Activated T-cell treated with anti-CD3 and anti-CD28 coated beads, Interleukin-2, amount 50 U/mL, for 48 hours (primary cell): ENCODE data around the gene NR1I2.

Experiments used
- DNase-seq, 2 experiments: peaks; one replicate each; pipeline ENCODE4 v3.0.0-alpha.2; 2020

NR1I2 gene

DNA sequence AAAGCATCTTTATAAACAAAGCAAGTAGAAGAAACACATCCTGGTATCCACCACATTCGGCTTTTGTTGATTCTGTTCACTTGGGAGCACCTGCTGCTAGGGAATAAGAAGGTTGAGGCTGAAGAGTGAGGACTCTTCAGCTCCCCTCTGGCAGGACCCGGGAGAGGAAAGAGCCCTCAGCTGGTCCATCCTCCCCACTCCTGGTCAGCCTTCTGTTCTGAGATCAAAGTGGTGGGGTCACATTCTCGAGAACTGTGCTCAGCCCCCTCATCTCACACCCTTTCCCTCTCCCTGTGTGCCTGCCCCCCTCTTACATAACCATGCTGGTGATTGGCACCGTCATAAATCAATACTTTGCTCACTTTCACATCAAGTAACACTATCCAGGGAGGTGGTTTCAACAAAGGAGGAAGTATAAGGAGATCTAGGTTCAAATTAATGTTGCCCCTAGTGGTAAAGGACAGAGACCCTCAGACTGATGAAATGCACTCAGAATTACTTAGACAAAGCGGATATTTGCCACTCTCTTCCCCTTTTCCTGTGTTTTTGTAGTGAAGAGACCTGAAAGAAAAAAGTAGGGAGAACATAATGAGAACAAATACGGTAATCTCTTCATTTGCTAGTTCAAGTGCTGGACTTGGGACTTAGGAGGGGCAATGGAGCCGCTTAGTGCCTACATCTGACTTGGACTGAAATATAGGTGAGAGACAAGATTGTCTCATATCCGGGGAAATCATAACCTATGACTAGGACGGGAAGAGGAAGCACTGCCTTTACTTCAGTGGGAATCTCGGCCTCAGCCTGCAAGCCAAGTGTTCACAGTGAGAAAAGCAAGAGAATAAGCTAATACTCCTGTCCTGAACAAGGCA is at the start of gene NR1I2:
Gene NR1I2, plus strand, starts transcription at position 772 of the 869 bp plus-strand sequence.
- DNase-seq: no peak

DNA sequence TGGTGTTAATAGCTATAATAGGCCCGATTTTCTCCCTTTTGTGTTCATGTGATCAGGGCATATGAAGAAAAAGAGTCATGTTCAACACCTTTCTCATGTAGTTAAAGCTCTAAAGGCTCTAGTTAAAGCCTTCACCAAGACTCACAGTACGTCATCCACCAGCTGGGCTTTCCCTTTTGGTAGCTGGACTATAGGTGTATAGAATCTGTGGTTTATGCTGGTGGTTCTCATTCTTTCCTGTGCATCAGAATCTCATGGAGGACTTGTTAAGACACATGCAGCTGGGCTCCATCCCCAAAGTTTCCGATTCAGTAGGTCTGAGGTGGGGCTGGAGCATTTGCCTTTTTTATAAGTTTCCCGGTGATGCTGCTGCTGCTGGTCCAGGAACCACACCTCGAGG is 48.1 kb upstream of the NR1I2 start:
- DNase-seq: no peak

DNA sequence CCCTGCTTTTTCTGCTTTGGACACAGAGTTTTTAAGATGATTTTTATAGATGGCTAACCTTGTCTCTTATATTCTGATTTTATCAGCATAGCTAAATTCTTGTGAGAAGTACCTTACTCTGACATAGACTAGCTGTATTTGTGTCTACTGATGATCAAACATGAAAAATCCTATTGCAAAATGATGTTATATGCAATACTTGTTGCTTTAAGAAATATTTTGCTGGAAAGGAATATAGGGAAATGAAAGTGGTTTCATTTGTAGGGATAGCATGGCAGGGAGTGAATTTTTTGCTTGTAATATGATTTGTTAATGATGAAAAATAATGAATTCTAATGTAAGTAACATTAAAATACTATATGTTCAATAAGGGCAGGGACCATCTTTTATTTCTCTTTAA is 43.2 kb upstream of the NR1I2 start:
- DNase-seq: no peak

DNA sequence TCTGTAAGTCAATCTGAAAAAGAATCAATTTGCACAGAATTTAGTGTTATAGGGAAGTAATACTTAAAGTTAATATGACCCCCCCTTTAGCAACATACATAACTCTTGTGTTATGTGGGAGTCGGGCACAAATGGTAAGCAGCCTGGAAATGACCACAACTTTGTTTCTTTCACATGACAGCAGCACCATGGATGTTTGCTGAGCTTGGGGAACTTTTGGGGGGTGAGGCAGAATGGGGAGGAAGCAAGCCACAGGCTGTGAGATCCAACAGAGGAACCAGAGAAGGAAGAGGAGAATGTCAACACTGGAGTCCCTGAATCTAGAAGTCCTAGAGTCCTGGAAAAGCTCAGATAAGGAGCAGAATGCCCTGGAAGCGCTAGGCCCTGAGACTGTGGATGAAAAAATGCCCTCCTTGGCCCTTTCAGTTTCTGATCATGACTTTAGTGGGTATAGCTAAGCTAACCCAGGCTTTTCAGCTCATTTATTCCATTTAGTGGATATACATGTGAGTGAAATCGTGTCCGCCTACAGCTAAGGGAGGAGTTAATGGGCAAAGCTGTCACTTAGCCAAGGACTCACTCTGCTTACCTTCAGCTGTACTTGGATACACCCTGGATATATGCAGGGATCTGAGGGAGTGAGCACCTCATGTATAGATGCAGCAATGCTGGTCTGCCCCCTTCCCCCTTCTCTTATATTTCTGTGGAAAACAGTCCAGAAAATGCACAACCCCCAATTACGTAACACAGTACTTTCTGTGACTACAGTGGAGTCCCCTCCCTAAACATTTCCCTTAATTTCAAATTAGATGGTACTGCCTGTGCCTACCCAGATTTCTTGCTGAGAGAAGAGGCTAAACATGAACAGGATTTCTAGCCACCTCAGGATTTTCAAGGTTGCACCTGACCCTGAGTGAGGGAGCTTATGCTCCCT is 40.0 kb upstream of the NR1I2 start:
- DNase-seq: no peak

DNA sequence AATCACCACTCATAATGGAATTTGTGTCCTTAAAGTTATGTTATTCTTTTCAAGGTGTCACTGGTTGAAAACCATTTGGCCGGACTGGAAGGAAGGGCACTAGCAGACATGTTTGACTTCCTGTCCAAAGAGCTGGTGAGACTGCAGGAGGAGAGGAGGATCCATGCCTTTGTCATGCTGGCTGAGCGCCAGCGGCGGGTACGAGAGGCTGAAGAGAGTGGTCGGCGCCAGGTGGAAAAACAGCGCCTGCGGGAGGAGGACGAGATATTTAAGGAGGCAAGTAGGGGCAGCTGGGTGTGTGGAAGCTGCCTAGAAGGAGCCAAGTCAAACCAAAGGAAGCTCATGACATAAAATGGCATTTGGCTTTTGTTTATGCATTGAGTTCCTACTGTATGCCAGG is 38.0 kb upstream of the NR1I2 start:
- no peak for DNase-seq

DNA sequence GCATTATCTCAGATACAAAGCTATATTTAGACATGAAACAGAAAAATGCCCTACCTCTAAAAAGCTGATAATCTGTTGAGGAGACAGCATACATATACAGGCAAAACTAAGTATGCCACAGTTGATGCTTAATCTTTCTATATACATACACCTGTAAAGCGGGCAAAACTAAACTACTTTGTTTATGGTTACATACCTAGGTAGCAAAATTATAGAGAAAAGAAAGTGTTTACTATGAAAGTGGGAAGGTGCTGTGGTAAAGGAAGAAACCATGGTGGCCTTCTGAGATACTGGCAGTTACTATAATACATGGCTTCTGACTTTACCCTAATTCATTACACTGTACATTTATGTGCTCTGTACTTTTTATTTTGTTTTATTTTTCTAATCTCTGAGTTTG is 36.0 kb upstream of the NR1I2 start:
- no peak for DNase-seq

DNA sequence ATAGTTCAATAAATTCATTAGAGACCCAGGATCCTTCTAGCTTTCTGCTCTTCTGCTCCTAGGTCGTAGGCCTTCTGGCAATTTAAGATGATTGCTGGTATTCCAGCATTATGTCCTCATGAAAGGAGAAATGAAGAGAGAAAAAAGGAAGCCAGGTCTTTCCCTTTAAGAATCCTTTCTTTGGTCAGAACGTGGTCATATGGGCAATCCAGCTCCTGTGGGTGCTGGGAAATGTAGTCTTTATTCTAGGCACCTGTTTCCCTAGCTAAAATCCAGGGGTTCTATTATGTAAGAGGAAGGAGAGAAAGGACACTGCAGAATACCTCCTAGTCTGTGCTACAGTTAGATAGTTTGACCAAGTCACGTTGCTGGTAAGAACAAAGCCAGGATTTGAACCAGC is 35.5 kb upstream of the NR1I2 start:
- no peak for DNase-seq

DNA sequence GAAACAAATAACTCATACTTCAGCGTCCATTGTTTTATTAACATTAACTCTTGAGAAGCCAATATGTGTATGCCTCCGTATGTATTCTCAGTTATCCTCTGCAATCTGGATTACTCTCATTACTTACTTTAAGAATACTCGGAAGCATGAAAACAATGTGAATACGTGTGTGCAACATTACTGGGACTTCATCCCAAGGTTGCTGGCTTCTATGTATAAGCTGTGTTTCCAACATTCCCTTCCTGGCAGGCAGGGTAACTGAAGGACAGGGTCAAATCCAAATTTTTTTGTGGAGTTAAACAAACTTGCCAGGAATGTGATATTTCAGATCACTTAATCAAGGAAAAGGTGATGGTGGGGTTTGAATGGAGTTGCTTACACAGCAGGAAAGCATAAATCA is 34.5 kb upstream of the NR1I2 start:
- no peak for DNase-seq

DNA sequence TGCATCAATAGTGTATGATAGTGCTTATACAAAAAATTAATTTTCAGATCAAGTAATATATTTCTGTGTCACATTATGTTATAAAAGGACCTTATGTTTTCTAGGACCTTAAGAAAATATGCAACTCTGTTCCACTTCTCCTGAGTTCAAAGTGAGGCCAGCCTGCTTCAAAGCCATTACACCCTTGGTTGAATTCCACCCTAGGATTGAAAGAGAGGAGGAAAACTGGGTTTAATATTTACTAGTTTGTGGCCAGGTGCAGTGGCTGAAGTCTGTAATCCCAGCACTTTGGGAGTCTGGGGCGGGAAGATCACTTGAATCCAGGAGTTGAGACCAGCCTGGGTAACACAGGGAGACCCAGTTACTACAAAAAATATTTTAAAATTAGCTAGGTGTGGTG is 32.9 kb upstream of the NR1I2 start:
- DNase-seq: no peak

DNA sequence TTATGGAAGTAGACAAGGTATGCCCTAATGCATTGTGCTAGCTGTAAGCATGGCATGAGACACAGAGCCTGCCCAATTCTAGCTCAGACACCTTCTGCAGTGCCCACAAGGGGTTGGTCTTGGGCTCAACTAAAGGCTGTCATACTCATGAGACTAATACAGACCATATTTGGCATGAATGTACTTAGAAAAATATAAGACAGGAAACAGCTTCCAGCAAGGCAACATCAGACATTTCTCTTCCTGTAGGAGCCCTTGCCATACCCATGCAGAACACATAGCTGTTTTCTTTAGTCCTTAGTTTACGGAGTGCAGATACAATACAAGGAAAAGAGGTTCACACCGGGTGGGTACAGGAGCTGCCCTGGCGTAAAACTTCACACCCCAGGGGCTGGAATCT is 30.5 kb upstream of the NR1I2 start:
- DNase-seq: no peak

DNA sequence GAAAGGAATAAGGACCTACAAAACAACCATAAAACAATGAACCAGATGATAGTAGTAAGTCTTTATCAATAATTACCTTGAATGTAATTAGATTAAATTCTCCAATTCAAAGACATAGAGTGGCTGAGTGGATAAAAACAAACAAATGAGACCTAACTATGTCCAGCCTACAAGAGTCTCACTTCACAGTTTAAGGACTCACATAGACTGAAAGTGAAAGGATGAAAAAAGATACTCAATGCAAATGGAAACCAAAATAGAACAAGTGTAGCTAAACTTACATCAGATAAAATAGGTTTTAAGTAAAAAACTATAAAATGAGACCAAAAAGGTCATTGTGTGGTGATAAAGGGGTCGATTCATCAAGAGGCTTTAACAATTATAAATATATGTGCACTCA is 21.9 kb upstream of the NR1I2 start:
- no peak for DNase-seq

DNA sequence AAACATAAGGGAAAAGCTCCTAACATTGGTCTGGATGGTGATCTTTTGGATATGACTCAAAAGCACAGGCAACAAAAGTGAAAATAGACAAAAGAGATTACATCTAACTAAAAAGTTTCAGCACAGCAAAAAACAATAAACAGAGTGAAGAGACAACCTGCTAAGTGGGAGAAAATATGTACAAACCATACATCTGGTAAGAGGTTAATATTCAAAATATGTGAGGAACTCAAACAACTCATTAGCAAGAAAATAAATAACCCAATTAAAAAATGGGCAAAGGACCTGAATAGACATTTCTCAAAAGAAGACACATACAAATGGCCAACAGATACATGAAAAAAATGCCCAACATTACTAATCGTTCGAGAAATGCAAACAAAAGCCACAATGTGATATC is 19.0 kb upstream of the NR1I2 start:
- no peak for DNase-seq

DNA sequence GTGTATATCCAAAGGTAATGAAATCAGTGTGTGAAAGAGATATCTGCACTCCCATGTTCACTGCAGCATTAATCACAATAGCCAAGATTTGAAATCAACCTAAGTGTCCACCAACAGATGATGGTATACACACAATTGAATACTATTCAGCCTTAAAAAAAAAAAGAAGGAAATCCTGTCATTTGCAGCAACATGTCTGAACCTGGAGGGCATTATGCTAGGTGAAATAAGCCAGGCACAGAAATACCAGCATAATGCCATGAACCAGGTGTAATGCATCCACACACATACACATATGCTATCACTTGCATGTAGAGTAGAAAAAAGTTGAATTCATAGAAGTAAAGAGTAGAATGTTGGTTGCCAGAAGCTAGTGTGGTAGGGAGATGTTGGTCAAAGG is 18.4 kb upstream of the NR1I2 start:
- DNase-seq: no peak

DNA sequence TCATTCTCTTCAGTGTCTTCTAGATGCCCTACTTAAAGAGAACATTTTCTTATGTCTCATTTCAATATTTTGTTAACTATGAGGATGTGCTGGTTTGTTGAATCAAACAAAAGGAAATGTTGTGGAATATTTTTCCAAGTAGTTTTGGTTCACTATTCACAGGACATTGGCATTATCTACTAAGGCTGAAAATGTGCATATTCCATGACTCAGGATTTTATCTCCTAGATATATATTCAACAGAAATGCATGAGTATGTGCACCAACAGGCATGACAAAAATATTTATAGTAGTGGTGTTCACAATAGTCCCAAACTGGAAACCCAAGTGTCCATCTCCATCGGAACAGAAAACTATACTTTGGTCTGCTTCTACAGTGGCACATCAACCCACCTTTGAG is 16.7 kb upstream of the NR1I2 start:
- no peak for DNase-seq

DNA sequence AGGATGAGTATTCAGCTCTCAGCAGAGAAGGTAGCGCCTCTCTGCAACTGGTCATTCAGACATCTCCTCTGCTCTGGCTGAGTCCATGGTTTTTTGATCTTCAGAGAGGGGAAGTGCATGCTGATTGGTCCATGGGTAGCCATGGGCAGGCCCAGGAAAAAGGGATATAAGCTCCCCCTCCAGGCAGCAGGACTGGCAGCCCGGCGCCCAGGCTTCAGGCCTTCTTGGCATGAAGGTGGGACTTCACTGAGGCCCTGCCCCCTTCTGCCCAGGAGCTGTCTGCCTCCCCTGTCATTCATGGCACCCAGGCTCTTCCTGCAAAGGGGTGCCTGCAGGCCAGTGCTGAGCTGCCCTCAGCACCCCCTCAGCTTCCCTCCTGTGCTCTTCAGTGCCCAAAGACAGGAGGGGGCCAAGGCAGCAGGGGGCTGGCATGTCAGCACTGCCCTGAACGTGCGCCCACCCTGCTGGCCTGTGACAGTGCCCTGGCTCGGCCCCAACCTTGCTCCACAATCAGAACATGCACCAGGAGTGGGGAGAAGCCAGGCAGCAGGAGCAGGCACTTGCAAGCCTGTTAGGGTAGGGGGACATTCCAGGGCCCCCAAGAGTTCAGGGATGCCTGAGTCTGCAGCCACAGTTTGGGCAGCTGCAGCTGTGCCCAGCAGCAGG is 13.8 kb upstream of the NR1I2 start:
- DNase-seq: no peak

DNA sequence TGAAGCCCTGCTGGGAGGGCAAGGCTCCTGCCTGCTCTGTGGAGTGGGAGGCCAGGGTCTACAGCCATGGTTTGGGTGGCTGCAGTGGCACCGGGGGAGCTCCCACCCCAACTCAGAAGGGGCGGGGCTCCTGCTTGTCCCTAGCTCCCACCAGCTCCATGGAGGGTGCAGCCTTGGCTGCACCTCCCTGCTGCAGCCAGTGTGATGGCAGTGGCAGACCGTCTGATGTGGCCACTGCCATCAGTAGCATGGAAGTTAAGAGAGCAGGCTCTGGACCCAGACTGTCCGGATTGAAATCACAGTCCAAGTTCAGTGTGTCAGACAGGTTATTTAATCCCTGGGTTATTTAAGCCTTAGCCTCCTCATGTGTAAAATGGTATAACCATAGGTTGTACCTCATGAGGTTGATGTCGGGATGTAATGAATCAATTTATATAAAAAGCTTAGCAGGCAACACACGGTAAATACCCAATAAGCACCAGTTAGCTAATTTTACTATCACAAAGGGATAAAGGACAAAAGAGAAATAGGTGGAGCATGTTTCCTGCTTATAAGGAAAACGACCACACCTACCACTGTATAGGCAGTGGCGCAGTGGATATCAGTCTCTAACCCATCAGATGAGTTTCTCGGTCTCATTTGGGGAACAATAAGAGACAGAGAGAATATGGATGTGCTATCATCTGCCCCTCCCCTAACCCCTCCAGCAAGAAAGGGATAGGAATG is 13.1 kb upstream of the NR1I2 start:
- DNase-seq: no peak

DNA sequence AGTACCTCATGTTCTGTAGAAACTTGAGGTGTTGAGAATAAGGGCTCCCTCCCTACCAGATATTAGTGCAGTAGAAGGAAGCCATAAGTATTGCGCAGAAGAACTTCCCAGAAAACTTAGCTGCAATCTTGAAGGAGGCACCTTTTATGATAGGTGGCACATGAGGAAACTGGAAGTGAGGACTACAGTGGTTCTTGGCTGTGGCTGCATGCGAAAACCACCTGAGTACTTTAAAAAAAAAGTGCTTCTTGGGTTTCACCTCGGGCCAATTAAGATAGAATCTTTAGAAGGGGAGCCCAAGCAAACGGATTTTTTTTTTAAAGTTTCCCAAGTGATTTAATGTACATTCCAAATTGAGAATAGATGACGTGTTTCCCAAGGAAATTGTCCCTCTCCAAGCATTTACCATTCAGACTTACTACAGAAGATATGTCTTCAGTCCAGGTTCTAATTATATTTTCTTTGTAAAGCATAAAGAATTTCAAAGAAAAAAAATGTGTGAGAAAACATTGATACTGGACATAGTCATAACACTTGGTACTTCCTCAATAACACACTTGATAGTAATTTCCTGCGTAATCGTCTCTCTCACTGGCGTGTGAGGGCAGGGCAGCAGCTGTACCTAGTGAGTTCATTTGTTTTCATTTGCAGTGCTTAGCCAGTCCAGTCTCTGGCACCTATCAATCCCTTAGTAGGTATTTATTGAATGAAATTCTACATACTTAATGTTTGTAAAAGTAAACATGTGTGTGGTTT is 12.3 kb upstream of the NR1I2 start:
- DNase-seq: no peak

DNA sequence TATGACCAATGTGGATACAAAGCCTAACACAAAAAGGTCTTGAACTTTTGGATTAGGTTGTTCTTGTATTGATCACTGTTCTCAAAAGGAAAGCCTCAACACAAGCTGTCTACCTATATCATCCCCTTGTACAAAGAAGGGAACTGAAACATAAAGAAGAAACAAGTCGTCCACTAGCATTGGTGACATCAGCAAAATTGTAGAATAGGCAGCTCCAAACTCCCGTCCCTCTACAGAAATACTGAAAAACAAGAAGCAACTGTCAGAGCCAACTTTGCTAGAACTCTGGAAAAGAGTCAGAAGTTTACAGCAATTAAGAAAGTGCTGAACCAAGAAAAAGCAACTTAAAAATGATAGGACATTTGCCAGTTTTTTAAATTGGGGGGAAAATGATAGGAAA is 7.5 kb upstream of the NR1I2 start:
- no peak for DNase-seq

DNA sequence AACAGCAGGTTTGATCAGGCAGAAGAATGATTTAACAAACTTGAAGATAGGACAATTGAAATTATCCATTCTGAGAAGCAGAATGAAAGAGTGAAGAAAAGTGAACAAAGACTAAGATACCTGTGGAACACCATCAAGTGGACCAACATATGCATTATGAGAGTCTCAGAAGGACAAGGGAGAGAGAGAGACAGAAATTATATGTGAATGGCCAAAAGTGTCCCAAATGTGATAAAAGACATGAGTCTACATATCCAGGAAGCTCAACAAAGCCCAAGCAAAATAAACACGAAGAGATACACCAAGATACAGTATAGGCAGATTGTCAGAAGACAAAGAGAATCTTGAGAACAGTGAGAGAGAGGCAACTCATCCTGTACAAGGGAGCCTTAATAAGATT is 5.6 kb upstream of the NR1I2 start:
- no peak for DNase-seq

DNA sequence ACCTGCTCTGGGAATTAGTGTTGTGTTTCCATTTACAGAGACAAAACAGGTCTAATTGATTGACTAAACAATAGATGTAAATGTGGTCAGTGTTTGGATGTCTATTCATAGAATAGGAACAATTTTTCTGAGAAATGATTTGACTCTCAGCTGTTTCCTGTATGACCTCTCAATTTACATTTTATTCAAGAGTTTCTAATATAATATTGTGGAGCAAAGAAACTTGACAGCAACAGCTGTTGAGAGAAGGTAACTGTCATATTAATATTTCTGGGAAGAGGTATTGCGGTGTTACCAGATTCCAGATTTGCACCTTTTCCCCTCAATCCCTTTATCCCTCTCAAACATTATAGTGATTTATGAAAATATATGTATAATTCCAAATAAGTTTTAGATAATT is 3.7 kb upstream of the NR1I2 start:
- no peak for DNase-seq

DNA sequence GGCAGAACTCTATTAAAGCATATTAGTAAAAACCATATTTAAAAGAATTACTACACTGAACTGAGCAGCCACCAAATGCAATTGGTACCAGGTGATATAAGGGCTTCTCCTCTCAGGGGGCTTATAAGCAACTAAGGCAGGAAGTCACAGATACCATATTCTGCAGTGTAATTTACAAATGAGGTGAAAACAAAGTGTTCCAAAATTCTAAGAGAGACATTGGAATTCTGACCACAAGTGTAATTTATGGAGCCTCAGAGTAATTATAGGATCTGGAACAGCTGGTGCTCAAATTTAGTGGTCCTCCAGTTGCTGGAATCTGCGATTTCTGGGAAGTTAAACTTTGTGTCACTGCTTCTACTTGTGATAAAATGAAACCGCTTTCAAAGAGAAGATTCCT is 3.1 kb upstream of the NR1I2 start:
- no peak for DNase-seq

DNA sequence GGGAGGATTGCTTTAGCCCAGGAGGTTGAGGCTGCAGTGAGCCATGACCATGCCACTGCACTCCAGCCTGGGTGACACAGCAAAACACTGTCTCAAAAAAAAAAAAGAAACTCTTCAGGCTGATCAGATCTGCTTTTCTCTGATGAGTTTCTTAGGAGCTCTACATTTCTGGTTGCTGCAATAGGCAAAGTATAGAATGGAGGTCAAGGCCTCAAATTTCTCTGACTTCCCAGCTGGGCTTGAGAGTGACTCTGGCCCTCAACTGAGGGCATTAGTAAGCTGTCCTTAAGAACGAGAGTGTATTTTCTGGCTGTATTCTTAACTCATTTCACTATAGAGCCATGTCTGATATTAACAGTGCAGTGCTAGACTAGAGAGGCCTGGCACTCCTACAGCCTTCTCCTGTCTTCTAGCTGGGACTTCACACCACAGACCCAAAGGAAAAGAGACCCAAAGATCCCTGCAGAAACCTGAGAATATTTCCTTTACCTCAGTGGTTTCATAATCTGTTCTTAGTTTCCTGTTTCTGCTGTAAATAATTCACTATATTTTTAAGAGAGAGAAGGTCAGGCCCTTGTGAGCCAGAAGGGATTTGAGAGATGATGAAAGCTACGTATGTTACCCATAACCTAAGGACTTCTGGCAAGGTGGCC is 2.0 kb upstream of the NR1I2 start:
- no peak for DNase-seq
